HEK293T (cell line): Measurements from ENCODE around the gene TEX28.
"Not testable (repeated sequence)": the region's sequence is repeated elsewhere in the genome, so short reads cannot be mapped to it uniquely, and the experiment has no call there.

Experiments used
- CTCF ChIA-PET: fragments of 350-600 bp; formaldehyde crosslinking; extraction: SDS; loops from one replicate; lab custom pipeline; 2021; ENCODE audit warnings: antibody characterized with exemption, inconsistent platforms; lab: Yijun Ruan, JAX
- POLR2A ChIA-PET: fragments of 350-600 bp; formaldehyde crosslinking; extraction: SDS; loops from one replicate; lab custom pipeline; 2020; ENCODE audit warnings: antibody characterized with exemption, inconsistent platforms; lab: Yijun Ruan, JAX
- DNase-seq: peaks from one replicate; pipeline ENCODE4 v3.0.0; 2012; ENCODE audit warnings: mixed read lengths; ENCODE audit errors: extremely low spot score
- L3MBTL2 ChIP-seq: fragments of 450-650 bp; conservative IDR thresholded peaks from 2 replicates; pipeline ENCODE4 v1.6.1; 2016; ENCODE audit warnings: mild to moderate bottlenecking

TEX28 gene

DNA sequence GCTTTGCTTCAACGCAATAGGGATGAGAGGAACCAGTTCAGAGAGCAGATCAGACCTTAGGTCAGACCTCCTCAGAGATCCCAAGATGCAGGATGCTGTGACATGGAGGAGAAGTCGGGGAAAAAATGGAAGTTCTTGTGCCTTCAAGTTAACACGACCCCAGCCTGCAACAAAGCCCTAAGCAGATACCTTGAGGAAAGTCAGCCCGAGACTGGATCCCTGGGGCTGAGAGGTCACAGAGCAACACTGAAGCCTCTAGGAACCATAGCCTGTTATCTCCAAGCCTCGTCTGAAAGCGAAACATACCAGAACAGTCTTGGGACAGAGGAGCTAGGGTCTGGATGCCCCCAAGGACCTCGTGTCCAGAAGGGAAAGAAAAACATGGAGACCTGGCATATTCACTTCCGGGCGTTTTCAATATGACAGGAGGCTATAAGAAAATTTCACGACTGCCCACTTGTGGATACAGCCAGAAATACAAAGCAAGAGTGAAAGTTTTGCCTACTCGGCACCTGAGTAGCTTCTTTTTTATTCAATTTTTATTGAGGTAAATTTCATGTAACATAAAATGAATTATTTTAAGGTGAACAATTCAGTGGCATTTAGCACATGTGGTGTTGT lies 55.9 kb downstream of the TEX28 start:
- CTCF ChIA-PET, DNase-seq, POLR2A ChIA-PET: not testable (repeated sequence)
- TF ChIP-seq L3MBTL2: 0 out of 2 replicates have a peak, but pooled peaks have one; percentile 20

- DNase-seq, POLR2A ChIA-PET, CTCF ChIA-PET: not testable (repeated sequence)
Observed at GRCh38 chrX:154233620-154234019, 61.3 kb downstream of the TEX28 start.

DNA sequence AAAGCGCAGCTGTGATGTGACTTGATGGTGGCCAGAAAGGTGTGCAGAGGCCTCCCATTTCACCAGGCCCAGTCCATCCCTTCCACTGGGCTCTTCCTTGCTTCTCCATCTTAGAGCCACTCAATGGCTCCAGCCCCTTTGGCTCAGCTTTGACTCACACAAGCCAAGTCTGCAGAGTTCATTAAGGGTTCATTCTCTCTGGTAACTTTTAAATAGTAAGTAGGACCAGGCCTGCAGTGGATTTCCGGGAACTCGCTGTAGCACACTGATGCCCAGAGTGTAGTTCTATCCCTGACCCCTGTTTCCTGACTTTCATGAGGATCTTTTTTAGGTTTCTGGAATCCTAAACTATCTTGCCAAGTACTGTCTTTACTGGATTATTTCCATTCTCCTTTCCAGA lies 63.5 kb downstream of the TEX28 start:
- POLR2A ChIA-PET, DNase-seq, CTCF ChIA-PET: not testable (repeated sequence)

DNA sequence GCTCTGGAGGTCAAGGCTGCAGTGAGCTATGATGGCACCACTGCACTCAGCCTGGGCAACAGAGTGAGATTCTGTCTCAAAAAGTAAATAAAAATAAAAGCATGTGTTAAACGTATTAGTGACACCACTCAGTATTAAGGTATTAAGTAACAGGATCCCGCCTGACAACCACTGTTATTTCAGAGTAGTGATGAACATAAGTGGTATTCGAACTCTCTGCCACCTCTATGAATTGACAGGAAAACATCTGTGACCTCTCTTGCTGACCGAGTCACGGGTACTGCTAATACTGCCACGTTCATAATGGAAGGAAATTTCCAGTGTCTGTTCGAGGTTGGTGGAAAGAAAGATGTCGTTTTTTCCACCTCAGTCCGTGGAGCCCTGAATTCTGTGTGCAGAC lies 68.2 kb downstream of the TEX28 start:
- CTCF ChIA-PET, POLR2A ChIA-PET, DNase-seq: not testable (repeated sequence)

DNA sequence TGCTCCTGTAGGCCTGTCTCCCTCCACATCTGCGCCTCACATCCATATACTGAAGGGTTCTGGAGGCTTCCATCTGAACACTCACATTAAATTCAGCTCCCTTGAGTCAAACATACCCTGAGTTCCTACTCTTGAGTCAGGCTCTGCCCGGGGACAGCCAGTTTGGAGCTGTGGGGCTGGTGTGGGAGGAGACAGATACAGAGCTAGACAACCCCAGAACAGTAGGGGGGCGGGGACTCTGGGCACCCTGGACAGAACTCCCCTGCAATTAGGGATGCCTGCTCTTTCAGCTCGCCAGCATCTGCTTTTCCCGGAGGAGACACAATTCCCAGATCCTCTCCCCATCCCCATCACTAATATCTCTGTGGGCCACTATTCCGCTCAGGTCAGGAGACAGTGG lies 69.6 kb downstream of the TEX28 start:
- POLR2A ChIA-PET, DNase-seq, CTCF ChIA-PET: not testable (repeated sequence)
